ENCODE data around the gene CDC73.

GRCh38 chr1:193090865-193091264 lies 31.0 kb upstream of the CDC73 start:
- no peak for TF ChIP-seq CTCF (IDR thresholded peaks at IDR 0.05)
- no peak for TF ChIP-seq POLR2A (IDR thresholded peaks at IDR 0.05)
- no peak for TF ChIP-seq EP300 (IDR thresholded peaks at IDR 0.05)
- TF ChIP-seq POLR2AphosphoS5 (IDR thresholded peaks at IDR 0.05) = no peak
